ENCODE results near the gene KAT5.

KAT5 gene

DNA sequence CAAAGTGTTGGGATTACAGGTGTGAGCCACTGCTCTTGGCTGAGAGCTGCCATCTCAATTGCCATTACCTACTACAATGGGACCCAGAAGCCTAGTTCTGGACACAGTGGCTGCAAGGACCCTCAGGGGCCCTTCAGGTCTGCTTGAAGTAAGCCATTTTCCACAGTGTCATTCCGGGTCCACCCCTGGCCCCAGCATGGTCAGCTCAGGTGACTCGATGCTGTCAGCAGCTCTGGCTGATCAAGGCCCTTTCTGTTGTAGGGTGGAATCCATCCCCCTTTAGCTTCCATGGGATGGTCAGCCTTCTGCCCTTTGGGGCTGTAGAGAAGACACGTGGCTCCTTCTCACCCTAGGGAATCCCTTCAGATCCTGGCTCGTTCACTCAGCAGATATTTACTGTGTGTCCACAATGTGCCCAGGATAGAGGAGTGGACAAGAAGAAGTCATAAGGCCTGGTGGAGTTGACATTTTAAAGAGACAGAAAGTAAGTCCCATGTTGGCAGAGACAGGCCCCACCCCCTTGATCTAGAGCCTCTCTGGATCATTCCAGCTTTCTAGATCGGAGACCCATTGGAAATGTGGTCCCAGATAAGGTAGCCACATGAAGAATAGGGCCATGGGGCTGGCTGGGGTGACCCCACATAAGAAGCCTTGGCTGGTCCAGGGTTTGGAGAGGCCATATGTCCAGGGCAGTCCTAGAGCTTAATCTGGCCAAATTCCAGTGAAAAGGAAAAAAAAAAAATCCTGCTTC, 15.1 kb upstream of the KAT5 start:
- TF ChIP-seq, protein P1, sequence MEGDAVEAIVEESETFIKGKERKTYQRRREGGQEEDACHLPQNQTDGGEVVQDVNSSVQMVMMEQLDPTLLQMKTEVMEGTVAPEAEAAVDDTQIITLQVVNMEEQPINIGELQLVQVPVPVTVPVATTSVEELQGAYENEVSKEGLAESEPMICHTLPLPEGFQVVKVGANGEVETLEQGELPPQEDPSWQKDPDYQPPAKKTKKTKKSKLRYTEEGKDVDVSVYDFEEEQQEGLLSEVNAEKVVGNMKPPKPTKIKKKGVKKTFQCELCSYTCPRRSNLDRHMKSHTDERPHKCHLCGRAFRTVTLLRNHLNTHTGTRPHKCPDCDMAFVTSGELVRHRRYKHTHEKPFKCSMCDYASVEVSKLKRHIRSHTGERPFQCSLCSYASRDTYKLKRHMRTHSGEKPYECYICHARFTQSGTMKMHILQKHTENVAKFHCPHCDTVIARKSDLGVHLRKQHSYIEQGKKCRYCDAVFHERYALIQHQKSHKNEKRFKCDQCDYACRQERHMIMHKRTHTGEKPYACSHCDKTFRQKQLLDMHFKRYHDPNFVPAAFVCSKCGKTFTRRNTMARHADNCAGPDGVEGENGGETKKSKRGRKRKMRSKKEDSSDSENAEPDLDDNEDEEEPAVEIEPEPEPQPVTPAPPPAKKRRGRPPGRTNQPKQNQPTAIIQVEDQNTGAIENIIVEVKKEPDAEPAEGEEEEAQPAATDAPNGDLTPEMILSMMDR (IDR thresholded peaks at IDR 0.05; ENCODE audit: insufficient read depth, low read length, poor library complexity, severe bottlenecking) = no peak
- no peak for TF ChIP-seq EZH2phosphoT487 (conservative IDR thresholded peaks at IDR 0.05; ENCODE audit: low read length)
- no peak overlapping the region for H3K4me3 ChIP-seq (ENCODE audit: insufficient read depth, low read length, poor library complexity, severe bottlenecking)
- no peaks in the 10 kb centered on the region for H4K20me1 ChIP-seq (ENCODE audit: low read depth, low read length)
- no peaks in the 10 kb centered on the region for H3K9me2 ChIP-seq (replicated peaks; ENCODE audit: insufficient read depth, low read length)
- H3K4me2 ChIP-seq (ENCODE audit: low read depth, low read length, poor library complexity, severe bottlenecking) = no peak overlapping the region
- H3K27me3 ChIP-seq (ENCODE audit: low read length) = no peaks in the 10 kb centered on the region
- no peak overlapping the region for H3K9ac ChIP-seq (ENCODE audit: low read length)
- H3K27ac ChIP-seq (ENCODE audit: low read depth, low read length) = no peak overlapping the region
- H3K36me3 ChIP-seq (ENCODE audit: low read length) = no peaks in the 10 kb centered on the region
- no peaks in the 10 kb centered on the region for H3K9me3 ChIP-seq (ENCODE audit: insufficient read depth, low read length)
- H3F3A ChIP-seq (ENCODE audit: insufficient read depth) = no peaks in the 10 kb centered on the region
- no peak overlapping the region for H2AFZ ChIP-seq (ENCODE audit: low read depth, low read length, severe bottlenecking)
- H3K79me2 ChIP-seq (ENCODE audit: insufficient read depth, low read length) = no peaks in the 10 kb centered on the region

GRCh38 chr11:65698205-65698604, 13.8 kb upstream of the KAT5 start:
- Histone ChIP-seq H2AFZ (ENCODE audit: low read depth, low read length, severe bottlenecking) (no peak overlapping the region), H3K4me3 (ENCODE audit: insufficient read depth, low read length, poor library complexity, severe bottlenecking) (no peak overlapping the region), H3F3A (ENCODE audit: insufficient read depth) (no peaks in the 10 kb centered on the region), H3K9ac (ENCODE audit: low read length) (no peak overlapping the region), H3K9me2 (replicated peaks; ENCODE audit: insufficient read depth, low read length) (no peaks in the 10 kb centered on the region), H3K36me3 (ENCODE audit: low read length) (no peaks in the 10 kb centered on the region), H3K4me2 (ENCODE audit: low read depth, low read length, poor library complexity, severe bottlenecking) (no peak overlapping the region), H3K79me2 (ENCODE audit: insufficient read depth, low read length) (no peaks in the 10 kb centered on the region), H3K27ac (ENCODE audit: low read depth, low read length) (no peak overlapping the region), H3K27me3 (ENCODE audit: low read length) (no peaks in the 10 kb centered on the region), H4K20me1 (ENCODE audit: low read depth, low read length) (no peaks in the 10 kb centered on the region), H3K9me3 (ENCODE audit: insufficient read depth, low read length) (no peaks in the 10 kb centered on the region)
- TF ChIP-seq, protein P1 (IDR thresholded peaks at IDR 0.05; ENCODE audit: insufficient read depth, low read length, poor library complexity, severe bottlenecking) = no peak
- no peak for TF ChIP-seq EZH2phosphoT487 (conservative IDR thresholded peaks at IDR 0.05; ENCODE audit: low read length)

- no peaks in the 10 kb centered on the region for H3F3A ChIP-seq (ENCODE audit: insufficient read depth)
- H3K9ac ChIP-seq (ENCODE audit: low read length) = no peak overlapping the region
- TF ChIP-seq, protein P1 (IDR thresholded peaks at IDR 0.05; ENCODE audit: insufficient read depth, low read length, poor library complexity, severe bottlenecking) = no peak
- no peak for TF ChIP-seq EZH2phosphoT487 (conservative IDR thresholded peaks at IDR 0.05; ENCODE audit: low read length)
- no peak overlapping the region for H3K4me3 ChIP-seq (ENCODE audit: insufficient read depth, low read length, poor library complexity, severe bottlenecking)
- H3K9me3 ChIP-seq (ENCODE audit: insufficient read depth, low read length) = no peaks in the 10 kb centered on the region
- no peak overlapping the region for H3K4me2 ChIP-seq (ENCODE audit: low read depth, low read length, poor library complexity, severe bottlenecking)
- no peaks in the 10 kb centered on the region for H3K79me2 ChIP-seq (ENCODE audit: insufficient read depth, low read length)
- H3K27ac ChIP-seq (ENCODE audit: low read depth, low read length) = no peak overlapping the region
- no peaks in the 10 kb centered on the region for H3K9me2 ChIP-seq (replicated peaks; ENCODE audit: insufficient read depth, low read length)
- no peaks in the 10 kb centered on the region for H3K36me3 ChIP-seq (ENCODE audit: low read length)
- no peak overlapping the region for H2AFZ ChIP-seq (ENCODE audit: low read depth, low read length, severe bottlenecking)
- no peaks in the 10 kb centered on the region for H3K27me3 ChIP-seq (ENCODE audit: low read length)
- no peaks in the 10 kb centered on the region for H4K20me1 ChIP-seq (ENCODE audit: low read depth, low read length)
Measured at GRCh38 chr11:65699306-65699705, 12.7 kb upstream of the KAT5 start.

Measured in SU-DHL-6 (cell line).